Measurements from ENCODE around the gene CADM1.

CADM1 gene

GRCh38 chr11:115504276-115505158, at the start of gene CADM1:
CADM1 (minus strand) TSS chr11:115504415.
- DNase-seq (ENCODE audit: low read depth), result peak; percentile 53

- DNase-seq (ENCODE audit: low read depth), result no peak
These were observed 48.7 kb upstream of the CADM1 start for GRCh38 chr11:115552773-115553438.

GRCh38 chr11:115552151-115552772, 48.0 kb upstream of the CADM1 start:
- DNase-seq (ENCODE audit: low read depth), result no peak

- no peak for DNase-seq (ENCODE audit: low read depth)
These were observed 46.3 kb upstream of the CADM1 start for GRCh38 chr11:115550291-115551059.

GRCh38 chr11:115548878-115549528, 44.8 kb upstream of the CADM1 start:
- no peak for DNase-seq (ENCODE audit: low read depth)

GRCh38 chr11:115545581-115546210, 41.5 kb upstream of the CADM1 start:
- no peak for DNase-seq (ENCODE audit: low read depth)

- DNase-seq (ENCODE audit: low read depth), result no peak
These were observed 40.3 kb upstream of the CADM1 start for GRCh38 chr11:115544422-115544948.

- no peak for DNase-seq (ENCODE audit: low read depth)
These were observed 37.3 kb upstream of the CADM1 start for GRCh38 chr11:115541518-115541917.

- DNase-seq (ENCODE audit: low read depth), result no peak
These were observed 35.6 kb upstream of the CADM1 start for GRCh38 chr11:115539844-115540243.

GRCh38 chr11:115535781-115536180, 31.6 kb upstream of the CADM1 start:
- no peak for DNase-seq (ENCODE audit: low read depth)

- no peak for DNase-seq (ENCODE audit: low read depth)
These were observed 26.5 kb upstream of the CADM1 start for GRCh38 chr11:115530752-115531151.

- no peak for DNase-seq (ENCODE audit: low read depth)
These were observed 24.0 kb upstream of the CADM1 start for GRCh38 chr11:115528225-115528624.

- no peak for DNase-seq (ENCODE audit: low read depth)
These were observed 23.4 kb upstream of the CADM1 start for GRCh38 chr11:115527534-115528125.

GRCh38 chr11:115525531-115526006, 21.4 kb upstream of the CADM1 start:
- DNase-seq (ENCODE audit: low read depth), result no peak

- no peak for DNase-seq (ENCODE audit: low read depth)
These were observed 20.4 kb upstream of the CADM1 start for GRCh38 chr11:115524572-115524971.

GRCh38 chr11:115523727-115524399, 19.6 kb upstream of the CADM1 start:
- DNase-seq (ENCODE audit: low read depth), result no peak

GRCh38 chr11:115522302-115522701, 18.1 kb upstream of the CADM1 start:
- no peak for DNase-seq (ENCODE audit: low read depth)

- DNase-seq (ENCODE audit: low read depth), result no peak
These were observed 17.6 kb upstream of the CADM1 start for GRCh38 chr11:115521825-115522224.

- no peak for DNase-seq (ENCODE audit: low read depth)
These were observed 14.9 kb upstream of the CADM1 start for GRCh38 chr11:115518983-115519628.
